ENCODE data around the gene MDM1.

The MDM1 gene

DNA sequence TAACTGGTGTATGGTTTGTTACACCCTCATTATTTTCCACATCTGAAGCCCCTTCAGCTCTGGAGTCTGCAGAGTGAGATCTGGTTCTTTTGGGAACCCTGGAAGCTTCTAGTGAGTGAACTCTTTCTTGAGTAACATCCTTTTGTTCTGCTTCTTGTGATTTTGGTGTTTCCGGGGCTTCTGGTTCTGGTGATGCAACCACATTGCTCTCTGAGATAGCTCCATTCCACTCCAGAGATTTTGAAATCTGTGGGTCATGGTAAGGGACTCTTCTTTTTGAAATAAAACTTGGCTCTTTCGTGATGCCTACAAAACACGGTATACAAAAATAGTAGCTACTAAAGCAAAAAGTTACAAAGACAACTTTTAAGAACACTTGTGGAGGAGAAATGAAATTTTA, 5.4 kb downstream of the MDM1 start:
- DNase-seq (ENCODE audit: low read depth in 3 of 3), result no peak

GRCh38 chr12:68325966-68326365, 6.2 kb downstream of the MDM1 start:
- DNase-seq (ENCODE audit: low read depth in 3 of 3), result no peak

DNA sequence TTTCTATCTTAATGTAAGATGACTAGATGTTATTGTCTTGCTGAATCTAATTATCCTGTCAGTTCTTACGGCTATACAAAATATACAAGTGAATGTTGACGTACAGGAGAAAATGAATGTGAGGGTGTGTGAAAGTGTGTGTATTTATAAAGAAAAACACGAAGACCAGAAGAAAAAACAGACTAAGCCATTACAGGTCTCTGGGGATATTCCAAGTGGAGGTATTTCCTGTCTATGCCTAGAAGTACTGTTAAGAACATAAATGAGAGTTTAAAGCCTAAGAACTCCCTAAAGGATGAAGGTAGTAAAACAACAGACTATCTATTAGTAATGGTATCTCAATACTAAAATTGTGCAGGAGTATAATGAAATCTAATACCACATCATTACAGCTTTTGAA, 7.6 kb downstream of the MDM1 start:
- no peak for DNase-seq (ENCODE audit: low read depth in 3 of 3)

DNA sequence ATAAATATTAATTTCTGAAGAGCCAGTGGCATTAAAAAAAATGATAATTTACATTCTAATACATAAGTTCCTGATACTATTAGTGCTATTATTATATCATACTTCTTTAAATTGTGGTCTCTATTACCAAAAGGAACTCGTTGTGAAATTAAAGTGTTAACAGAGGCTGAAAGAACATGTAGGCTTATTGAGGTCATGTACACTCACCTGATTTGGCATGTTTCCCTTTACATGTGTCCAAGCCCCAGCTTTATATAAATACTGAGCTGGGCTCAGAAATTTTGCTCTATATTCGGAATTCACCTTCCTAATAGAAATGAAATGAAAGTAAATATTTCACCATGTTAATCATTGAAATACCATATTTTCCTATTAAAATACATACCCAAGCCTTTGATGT, 11.0 kb downstream of the MDM1 start:
- no peak for DNase-seq (ENCODE audit: low read depth in 3 of 3)

GRCh38 chr12:68319988-68320623, 12.1 kb downstream of the MDM1 start:
- no peak for DNase-seq (ENCODE audit: low read depth in 3 of 3)

DNA sequence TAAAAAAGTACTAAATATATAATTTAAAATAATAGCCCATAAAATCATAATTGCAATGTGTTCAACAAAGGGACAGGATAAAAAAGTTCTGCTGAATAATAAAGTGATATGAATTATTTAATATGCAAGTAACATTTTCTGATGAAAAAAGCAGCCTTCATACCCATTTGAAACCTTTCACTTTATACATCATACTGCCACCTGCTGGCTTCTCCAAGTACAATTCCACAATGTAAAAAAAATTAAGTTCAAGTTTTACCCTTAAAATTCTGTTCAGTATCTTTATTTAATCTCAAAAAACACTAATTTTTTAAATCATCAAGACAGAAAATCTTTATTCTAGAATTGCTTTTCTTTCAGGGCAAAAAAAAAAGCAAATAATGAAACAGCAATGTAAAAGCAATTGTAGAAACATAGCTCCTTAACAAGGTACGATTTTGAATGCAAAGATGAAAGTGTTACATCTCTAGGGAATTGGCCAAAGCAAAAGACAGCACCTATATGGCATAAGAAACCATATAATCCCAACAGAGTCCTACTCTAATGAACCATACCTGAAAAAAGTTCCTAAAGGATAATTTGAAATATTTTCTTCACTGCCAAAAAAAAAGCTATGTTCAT, 15.0 kb downstream of the MDM1 start:
- DNase-seq (ENCODE audit: low read depth in 3 of 3), result peak; percentile 11 to 46 (median 11)

- DNase-seq (ENCODE audit: low read depth in 3 of 3), result no peak
These were observed 21.8 kb downstream of the MDM1 start for GRCh38 chr12:68310370-68310769.

GRCh38 chr12:68306564-68306963, 25.6 kb downstream of the MDM1 start:
- DNase-seq (ENCODE audit: low read depth in 3 of 3), result no peak

- DNase-seq (ENCODE audit: low read depth in 3 of 3), result no peak
These were observed 26.9 kb downstream of the MDM1 start for GRCh38 chr12:68305278-68305677.

DNA sequence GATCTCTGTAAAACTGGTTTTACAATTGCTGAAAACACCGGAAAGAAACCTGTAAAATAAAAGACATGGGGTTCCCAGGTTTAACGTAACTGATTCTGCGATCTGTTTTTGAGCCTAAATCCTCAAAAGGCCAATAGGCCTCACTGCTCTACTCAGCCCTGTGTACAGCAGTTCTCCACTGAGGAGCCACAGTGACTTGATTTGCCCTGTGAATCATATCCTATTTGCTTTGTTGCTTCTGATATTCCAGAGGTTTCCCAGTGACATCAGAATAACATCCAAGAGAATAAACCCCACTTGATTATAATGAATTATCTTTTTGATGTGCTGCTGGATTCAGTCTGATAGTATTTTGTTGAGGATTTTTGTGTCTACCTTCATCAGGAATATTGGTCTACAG, 27.5 kb downstream of the MDM1 start:
- DNase-seq (ENCODE audit: low read depth in 3 of 3), result no peak

DNA sequence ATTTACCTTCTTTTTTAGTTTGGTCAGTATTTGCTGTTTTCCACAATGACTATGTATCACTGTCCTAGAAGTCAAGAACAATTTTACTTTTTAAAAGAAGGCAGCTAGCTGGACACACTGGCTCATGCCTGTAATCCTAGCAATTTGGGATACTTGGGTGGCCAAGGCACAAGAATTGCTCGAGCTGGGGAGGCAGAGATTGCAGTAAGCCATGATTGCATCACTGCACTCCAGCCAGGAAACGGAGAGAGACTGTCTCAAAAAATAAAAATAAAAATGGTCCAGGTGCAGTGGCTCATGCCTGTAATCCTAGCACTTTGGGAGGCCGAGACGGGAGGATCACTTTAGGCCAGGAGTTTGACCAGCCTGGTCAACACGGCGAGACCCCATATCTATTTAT, 28.3 kb downstream of the MDM1 start:
- no peak for DNase-seq (ENCODE audit: low read depth in 3 of 3)

- no peak for DNase-seq (ENCODE audit: low read depth in 3 of 3)
These were observed 34.2 kb downstream of the MDM1 start for GRCh38 chr12:68297929-68298328.

GRCh38 chr12:68294251-68294650, 37.9 kb downstream of the MDM1 start:
- no peak for DNase-seq (ENCODE audit: low read depth in 3 of 3)

GRCh38 chr12:68293347-68293746, 38.8 kb downstream of the MDM1 start:
- no peak for DNase-seq (ENCODE audit: low read depth in 3 of 3)

DNA sequence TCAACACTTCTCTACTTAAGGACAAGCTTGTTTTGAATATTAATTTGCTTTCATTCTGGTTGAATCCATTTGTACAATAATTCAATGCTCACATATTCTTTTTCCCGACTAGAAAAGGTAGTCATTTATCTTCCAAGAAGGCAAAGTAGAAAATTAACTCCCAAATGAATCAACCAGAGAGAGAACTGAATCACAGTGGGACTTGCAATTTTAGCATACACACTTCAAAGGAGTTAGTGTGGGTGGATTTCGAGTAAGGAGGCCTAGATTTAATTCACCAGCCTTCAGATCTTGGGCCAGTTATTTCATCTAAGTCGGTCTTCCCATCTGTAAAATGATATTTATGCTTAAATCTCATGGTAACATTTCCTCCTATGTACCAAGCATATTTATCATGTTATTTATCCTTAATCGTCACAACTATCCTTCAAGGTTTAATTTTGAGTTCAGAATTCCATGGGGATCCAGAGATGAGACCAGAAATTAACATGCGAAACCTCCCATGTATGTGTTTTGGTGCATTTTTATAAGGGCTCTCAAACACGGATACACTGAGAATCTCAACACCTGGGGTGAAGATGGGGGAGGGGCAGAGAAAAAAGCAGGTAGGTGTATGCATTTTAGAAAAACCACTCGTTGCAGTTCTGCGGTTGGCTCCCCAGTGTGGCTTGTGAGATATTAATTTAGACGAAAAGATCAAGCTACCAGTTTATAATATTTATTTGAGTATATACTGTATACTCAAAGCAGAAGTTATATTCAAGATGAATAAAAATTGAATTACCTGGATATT, 39.8 kb downstream of the MDM1 start:
- DNase-seq (ENCODE audit: low read depth in 3 of 3), result no peak

GRCh38 chr12:68291396-68292036, 40.6 kb downstream of the MDM1 start:
- no peak for DNase-seq (ENCODE audit: low read depth in 3 of 3)

GRCh38 chr12:68290126-68290525, 42.0 kb downstream of the MDM1 start:
- DNase-seq (ENCODE audit: low read depth in 3 of 3), result peak in 2 of 3 experiments; percentile 21 to 22

DNA sequence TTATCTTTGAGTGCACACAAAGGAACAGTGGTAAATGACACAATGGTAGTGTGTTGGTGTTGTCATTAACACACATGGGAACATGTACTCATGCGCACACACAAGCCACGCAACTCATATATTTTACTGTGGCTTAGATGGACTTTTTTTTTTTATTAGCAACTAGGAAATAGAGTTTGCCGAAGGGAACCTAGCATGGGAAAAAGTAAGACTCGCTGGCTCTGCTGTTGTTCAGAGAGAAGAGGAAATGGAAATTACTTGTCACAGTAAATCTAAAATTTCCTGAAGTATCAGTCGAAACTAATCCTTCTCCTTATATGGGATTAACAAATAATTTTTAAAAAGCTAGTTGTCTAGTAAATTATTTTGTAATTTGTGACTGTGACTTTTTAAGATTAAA, 45.1 kb downstream of the MDM1 start:
- no peak for DNase-seq (ENCODE audit: low read depth in 3 of 3)

DNA sequence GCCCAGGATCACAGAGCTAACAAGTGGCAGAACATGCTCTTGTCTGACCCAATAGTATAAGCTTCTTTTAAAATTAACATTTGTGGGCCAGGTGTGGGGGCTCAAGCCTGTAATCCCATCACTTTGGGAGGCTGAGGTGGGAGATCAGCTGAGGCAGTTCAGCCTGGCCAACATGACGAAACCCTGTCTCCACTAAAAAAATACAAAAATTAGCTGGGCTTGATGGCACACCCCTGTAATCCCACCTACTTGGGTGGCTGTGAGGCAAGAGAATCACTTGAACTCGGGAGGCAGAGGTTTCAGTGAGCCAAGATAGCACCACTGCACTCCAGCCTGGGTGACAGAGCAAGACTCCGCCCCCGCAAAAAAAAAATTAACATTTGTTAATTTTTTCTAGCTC, 45.8 kb downstream of the MDM1 start:
- DNase-seq (ENCODE audit: low read depth in 3 of 3), result no peak

GRCh38 chr12:68285541-68285940, 46.6 kb downstream of the MDM1 start:
- DNase-seq (ENCODE audit: low read depth in 3 of 3), result no peak

GRCh38 chr12:68281322-68282077, 50.7 kb downstream of the MDM1 start:
- no peak for DNase-seq (ENCODE audit: low read depth in 3 of 3)

DNA sequence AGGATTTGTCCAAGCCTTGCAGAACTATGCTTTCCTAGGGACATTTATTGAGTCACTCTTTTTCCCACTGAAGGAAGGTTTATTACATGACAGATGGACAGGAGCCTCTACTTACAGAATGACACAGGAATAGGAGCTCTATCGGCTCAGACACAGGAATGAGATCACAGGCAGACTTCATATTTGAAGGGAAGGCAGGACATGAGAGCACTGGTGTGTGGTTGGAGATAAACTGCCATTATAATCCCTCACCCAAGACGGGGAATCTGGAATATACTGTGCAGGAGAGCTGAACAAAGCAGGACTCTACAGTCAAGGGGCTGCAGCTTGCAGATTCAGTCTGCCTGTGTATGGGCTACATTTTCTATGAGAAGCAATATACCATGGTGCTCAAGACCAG, 51.9 kb downstream of the MDM1 start:
- no peak for DNase-seq (ENCODE audit: low read depth in 3 of 3)
